K562 (cell line): ENCODE measurements around the gene GIT2. TPM values are rescaled to one million over a fixed set of nuclear protein-coding genes. Genes with fewer than 3 reads are reported as not detected.

ENCODE experiments used
- ATAC-seq: fragments of 200-7000 bp; cut with Tn5 transposase; 3 replicates; pipeline ENCODE4 v1.9.1; 2020; ENCODE audit warnings: moderate library complexity
- BruUV-seq: library from RNA; stranded (reverse); fragments of 400-500 nt; replicated peaks from 2 replicates; lab custom pipeline; 2021; lab: Mats Ljungman, UMichigan
- CTCF ChIA-PET: fragments of 300-600 bp; formaldehyde crosslinking; extraction: SDS; loops from one replicate; lab custom pipeline; 2021; ENCODE audit warnings: low intra/inter-chr PET ratio; lab: Yijun Ruan, JAX
- POLR2A ChIA-PET: fragments of 300-600, 350-650 bp; sonication (Branson Sonifier 250); formaldehyde crosslinking; extraction: SDS; loops from one replicate; lab custom pipeline; 2021; ENCODE audit warnings: antibody characterized with exemption, inconsistent platforms; lab: Yijun Ruan, JAX
- DNase-seq, 4 experiments: peaks; one replicate each; pipeline versions ENCODE4 v3.0.0 to v3.0.0-alpha.2; 2011 to 2018; ENCODE audit warnings: low spot score in 3 of 4, mixed read lengths in 3 of 4; ENCODE audit errors: extremely low read depth in 1 of 4
- FAIRE-seq: peaks from 2 replicates; lab custom pipeline; 2011; peaks lifted over from hg19 to GRCh38; lab: Jason Lieb, UNC
- H2AFZ ChIP-seq: 2 replicates; pipeline ENCODE4 v1.6.0; 2011; ENCODE audit warnings: low read depth, low read length, control low read depth, inconsistent platforms
- H3K27ac ChIP-seq: fragments of 200-600 bp; 3 replicates; pipeline ENCODE4 v1.8.0; 2011; ENCODE audit warnings: low read depth, mild to moderate bottlenecking, control low read depth, inconsistent platforms, low read length, moderate library complexity, mixed read lengths; ENCODE audit errors: extremely low read depth
- H3K27me3 ChIP-seq, 2 experiments: fragments of 300-600 bp in 1 of 2; 2 replicates in 1 of 2; 3 replicates in 1 of 2; pipeline versions ENCODE4 v1.6.0 to v1.8.0; 2011; ENCODE audit warnings: inconsistent platforms in 2 of 2, low read length in 2 of 2, mild to moderate bottlenecking in 1 of 2, mixed read lengths in 1 of 2, moderate library complexity in 1 of 2; ENCODE audit not compliant: control insufficient read depth in 2 of 2, insufficient read depth in 2 of 2
- H3K36me3 ChIP-seq: fragments of 300-600 bp; 3 replicates; pipeline ENCODE4 v1.8.0; 2011; ENCODE audit warnings: mild to moderate bottlenecking, low read length, inconsistent platforms; ENCODE audit not compliant: control insufficient read depth, insufficient read depth
- H3K4me1 ChIP-seq, 2 experiments: fragments of 200-600 bp in 1 of 2; replicated peaks in 1 of 2; 2 replicates in 1 of 2; 3 replicates in 1 of 2; pipeline versions ENCODE4 v1.5.1 to v1.8.0; 2011; ENCODE audit warnings: inconsistent platforms in 2 of 2, low read length in 2 of 2, mild to moderate bottlenecking in 1 of 2, mixed read lengths in 1 of 2, moderate library complexity in 1 of 2; ENCODE audit not compliant: control insufficient read depth in 2 of 2, insufficient read depth in 2 of 2
- H3K4me2 ChIP-seq: 2 replicates; pipeline ENCODE4 v1.6.1; 2011; ENCODE audit warnings: low read length, control low read depth, inconsistent platforms, mixed read lengths; ENCODE audit not compliant: insufficient read depth
- H3K4me3 ChIP-seq: fragments of 200-600 bp; sonication (generic), shearing (Covaris generic); 2 replicates; pipeline ENCODE4 v1.5.1; 2016; ENCODE audit warnings: control low read depth, inconsistent platforms
- H3K79me2 ChIP-seq: fragments of 200-600 bp; 3 replicates; pipeline ENCODE4 v1.8.0; 2011; ENCODE audit warnings: low read length, inconsistent platforms; ENCODE audit not compliant: control insufficient read depth, insufficient read depth
- H3K9ac ChIP-seq, 2 experiments: 2 replicates each; pipeline versions ENCODE4 v1.6.0 to v1.6.1; 2011; ENCODE audit warnings: low read depth in 2 of 2, low read length in 2 of 2, control low read depth in 1 of 2, inconsistent platforms in 1 of 2, mild to moderate bottlenecking in 1 of 2, mixed read lengths in 1 of 2; ENCODE audit not compliant: insufficient read depth in 1 of 2
- H3K9me1 ChIP-seq: one replicate; pipeline ENCODE4 v1.6.0; 2011; ENCODE audit warnings: inconsistent platforms, mild to moderate bottlenecking, low read length, moderate library complexity; ENCODE audit not compliant: control insufficient read depth, insufficient read depth
- H3K9me3 ChIP-seq: replicated peaks from 2 replicates; pipeline ENCODE4 v1.5.1; 2011; ENCODE audit warnings: low read depth, low read length, inconsistent platforms; ENCODE audit not compliant: control insufficient read depth, insufficient read depth
- H4K20me1 ChIP-seq: replicated peaks from 2 replicates; pipeline ENCODE4 v1.6.1; 2011; ENCODE audit warnings: low read length, inconsistent platforms, mixed read lengths; ENCODE audit not compliant: control insufficient read depth, insufficient read depth
- ETV5 ChIP-seq: sonication (generic); formaldehyde crosslinking; IDR thresholded peaks from 2 replicates; pipeline ENCODE4 v1.4.0; 2020; ENCODE audit warnings: low read depth, mild to moderate bottlenecking, missing genetic modification reagents
- FOXJ2 ChIP-seq: fragments of 200-800 bp; sonication (Bioruptor generic); IDR thresholded peaks from 2 replicates; pipeline ENCODE4 v1.6.1; 2016; ENCODE audit warnings: missing genetic modification characterization, missing compliant biosample characterization
- LARP7 ChIP-seq: fragments of 450-650 bp; IDR thresholded peaks from 2 replicates; pipeline ENCODE4 v1.6.1; 2016
- SAFB2 ChIP-seq: fragments of 200-400 bp; formaldehyde crosslinking; IDR thresholded peaks from 2 replicates; pipeline ENCODE4 v1.6.1; 2018; ENCODE audit warnings: borderline replicate concordance, low read length, low read depth, moderate library complexity; ENCODE audit not compliant: severe bottlenecking
- SMAD3 ChIP-seq: fragments of 450-650 bp; formaldehyde crosslinking; conservative IDR thresholded peaks from 2 replicates; pipeline ENCODE4 v1.4.0; 2020; ENCODE audit warnings: mild to moderate bottlenecking
- SPI1 ChIP-seq: IDR thresholded peaks from 2 replicates; pipeline ENCODE4 v1.6.1; 2011; ENCODE audit warnings: low read depth, low read length, control low read depth, borderline replicate concordance
- TBL1XR1 ChIP-seq, 2 experiments: IDR thresholded peaks; 2 replicates each; pipeline ENCODE4 v1.6.1; 2012; ENCODE audit warnings: improper control_type of control experiment in 2 of 2, low read length in 2 of 2, mild to moderate bottlenecking in 1 of 2
- TCFL5 ChIP-seq: fragments of 250-450 bp; sonication (Bioruptor Pico); conservative IDR thresholded peaks from 2 replicates; pipeline ENCODE4 v1.6.1; 2021; ENCODE audit warnings: mild to moderate bottlenecking, moderate library complexity, matching md5 sums
- ZNF76 ChIP-seq: fragments of 250-450 bp; sonication (Bioruptor Pico); IDR thresholded peaks from 2 replicates; pipeline ENCODE4 v1.4.0; 2020; ENCODE audit warnings: mild to moderate bottlenecking, moderate library complexity, borderline replicate concordance
- WGBS: fragments of 100-300 bp; shearing (Covaris generic); methylation state at CpG from one replicate; pipeline ENCODE4 v1.1.6; 2016; ENCODE audit warnings: low coverage, mixed read lengths; ENCODE audit not compliant: insufficient coverage; ENCODE audit errors: missing lambda C conversion rate; 5-methylcytosine and 5-hydroxymethylcytosine counted together
- in situ Hi-C: fragments of 300-500 bp; cut with MboI; formaldehyde crosslinking; loops from 4 replicates; pipeline ENCODE4 v1.15.0; 2018; ENCODE audit warnings: inconsistent platforms, mixed read lengths
- intact Hi-C: fragments of 100-400 bp; cut with micrococcal nuclease; formaldehyde crosslinking; loops from 2 replicates; pipeline ENCODE4 v1.14.2; 2022
- polyA plus RNA-seq, 8 experiments: library from polyadenylated mRNA; depleted of rRNA in 4 of 8; stranded (reverse) in 5 of 8; unstranded in 3 of 8; fragments of >200 nt; fragmentation: Nextera tagmentation in 2 of 8; fragmentation: Illumina TruSeq in 1 of 8; extraction: Ambion mirVana in 2 of 8; extraction: Trizol in 1 of 8; gene quantifications; 2 replicates each; pipeline versions ENCODE4 v1.2.1 to v1.2.3, GENCODE V29; 2011 to 2014; ENCODE audit warnings: inconsistent platforms in 1 of 8, missing spikeins in 1 of 8
- total RNA-seq, 7 experiments: library from RNA; depleted of rRNA in 6 of 7; stranded (reverse); fragments of >200 nt in 6 of 7; fragmentation: Illumina TruSeq in 2 of 7; extraction: Trizol in 2 of 7; gene quantifications; 2 replicates each; pipeline versions ENCODE4 v1.2.1 to v1.2.3, GENCODE V29; 2011 to 2021; ENCODE audit warnings: low replicate concordance in 1 of 7
- TF ChIP-seq, protein P1 (sequence below): sonication (generic); formaldehyde crosslinking; IDR thresholded peaks from 2 replicates; pipeline ENCODE4 v1.8.0; 2022; ENCODE audit warnings: mild to moderate bottlenecking, missing genetic modification reagents
- TF ChIP-seq, protein P2 (sequence below), 2 experiments: fragments of 450-650 bp in 1 of 2; sonication (generic) in 1 of 2; formaldehyde crosslinking in 1 of 2; IDR thresholded peaks in 1 of 2; conservative IDR thresholded peaks in 1 of 2; 2 replicates each; pipeline versions ENCODE4 v1.6.1 to v1.8.1; 2016 to 2023; ENCODE audit warnings: mild to moderate bottlenecking in 2 of 2, moderate library complexity in 2 of 2, inconsistent platforms in 1 of 2, missing genetic modification reagents in 1 of 2
- TF ChIP-seq, protein P3 (sequence below): fragments of 450-650 bp; formaldehyde crosslinking; IDR thresholded peaks from 2 replicates; pipeline ENCODE4 v1.4.0; 2022; ENCODE audit warnings: missing genetic modification characterization
- TF ChIP-seq, protein P4 (sequence below): sonication (generic); formaldehyde crosslinking; IDR thresholded peaks from 2 replicates; pipeline ENCODE4 v1.8.0; 2022; ENCODE audit warnings: missing genetic modification reagents, mild to moderate bottlenecking, borderline replicate concordance
- TF ChIP-seq, protein P5 (sequence below), 2 experiments: fragments of 450-650 bp in 1 of 2; sonication (generic) in 1 of 2; formaldehyde crosslinking; conservative IDR thresholded peaks; 2 replicates each; pipeline versions ENCODE4 v1.4.0 to v1.8.1; 2020 to 2022; ENCODE audit warnings: mild to moderate bottlenecking in 1 of 2, missing genetic modification reagents in 1 of 2

Gene GIT2
- total and polyA plus RNA-seq, 9 of the 15 experiments (the other 6 are each of a cell fraction or from before 2014, with no cell fraction given): 4.0 to 30.4 (median 23.5) TPM

DNA sequence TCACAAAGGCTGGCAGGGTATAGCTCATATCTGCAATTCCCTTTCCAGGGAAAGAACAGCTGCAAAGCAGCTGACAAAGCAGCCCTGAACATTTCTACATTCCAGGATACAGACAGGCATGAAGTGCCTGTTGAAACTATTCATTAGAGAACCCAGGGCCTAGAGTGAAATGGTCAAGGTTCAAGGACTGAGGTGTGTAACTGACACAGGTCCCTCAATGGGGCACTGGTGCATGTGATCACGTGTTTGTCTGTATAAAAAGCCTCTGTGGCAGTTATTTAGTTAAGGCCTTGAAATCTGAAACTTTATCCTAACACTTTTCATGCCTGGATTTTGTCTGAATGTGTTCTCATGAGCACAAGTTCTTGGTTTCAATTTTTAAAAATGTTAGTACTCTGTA is 47.1 kb downstream of the GIT2 start:
- Histone ChIP-seq H3K27me3 (no peaks in the 10 kb centered on the region), H3K36me3 (peaks cover 78% of the 10 kb centered on the region), H3K27ac (no peak overlapping the region), H3K9me1 (no peaks in the 10 kb centered on the region), H4K20me1 (no peaks in the 10 kb centered on the region), H2AFZ (no peak overlapping the region), H3K4me3 (no peak overlapping the region), H3K79me2 (no peaks in the 10 kb centered on the region), H3K4me1 (no peaks in the 10 kb centered on the region; a peak in 1 of 5 replicates), H3K9me3 (no peaks in the 10 kb centered on the region), H3K4me2 (no peak overlapping the region), H3K9ac (no peak overlapping the region)
- ChIA-PET CTCF (no interaction called here), POLR2A (interaction anchor here (0.6 kb wide), 1 partner anchor 49 kb away, joined by 3 read pairs; no protein-coding TSS in a partner anchor)
- FAIRE-seq (no peak), DNase-seq (no peak), ATAC-seq (no peak)
- in situ Hi-C loops (no loop called here), intact Hi-C loops (no loop called here)
- WGBS: 64% methylated on average over 1 of the region's 1 CpG
- no TSS peak for BruUV-seq
- TF ChIP-seq SAFB2: no peak
- TF ChIP-seq, protein P1, sequence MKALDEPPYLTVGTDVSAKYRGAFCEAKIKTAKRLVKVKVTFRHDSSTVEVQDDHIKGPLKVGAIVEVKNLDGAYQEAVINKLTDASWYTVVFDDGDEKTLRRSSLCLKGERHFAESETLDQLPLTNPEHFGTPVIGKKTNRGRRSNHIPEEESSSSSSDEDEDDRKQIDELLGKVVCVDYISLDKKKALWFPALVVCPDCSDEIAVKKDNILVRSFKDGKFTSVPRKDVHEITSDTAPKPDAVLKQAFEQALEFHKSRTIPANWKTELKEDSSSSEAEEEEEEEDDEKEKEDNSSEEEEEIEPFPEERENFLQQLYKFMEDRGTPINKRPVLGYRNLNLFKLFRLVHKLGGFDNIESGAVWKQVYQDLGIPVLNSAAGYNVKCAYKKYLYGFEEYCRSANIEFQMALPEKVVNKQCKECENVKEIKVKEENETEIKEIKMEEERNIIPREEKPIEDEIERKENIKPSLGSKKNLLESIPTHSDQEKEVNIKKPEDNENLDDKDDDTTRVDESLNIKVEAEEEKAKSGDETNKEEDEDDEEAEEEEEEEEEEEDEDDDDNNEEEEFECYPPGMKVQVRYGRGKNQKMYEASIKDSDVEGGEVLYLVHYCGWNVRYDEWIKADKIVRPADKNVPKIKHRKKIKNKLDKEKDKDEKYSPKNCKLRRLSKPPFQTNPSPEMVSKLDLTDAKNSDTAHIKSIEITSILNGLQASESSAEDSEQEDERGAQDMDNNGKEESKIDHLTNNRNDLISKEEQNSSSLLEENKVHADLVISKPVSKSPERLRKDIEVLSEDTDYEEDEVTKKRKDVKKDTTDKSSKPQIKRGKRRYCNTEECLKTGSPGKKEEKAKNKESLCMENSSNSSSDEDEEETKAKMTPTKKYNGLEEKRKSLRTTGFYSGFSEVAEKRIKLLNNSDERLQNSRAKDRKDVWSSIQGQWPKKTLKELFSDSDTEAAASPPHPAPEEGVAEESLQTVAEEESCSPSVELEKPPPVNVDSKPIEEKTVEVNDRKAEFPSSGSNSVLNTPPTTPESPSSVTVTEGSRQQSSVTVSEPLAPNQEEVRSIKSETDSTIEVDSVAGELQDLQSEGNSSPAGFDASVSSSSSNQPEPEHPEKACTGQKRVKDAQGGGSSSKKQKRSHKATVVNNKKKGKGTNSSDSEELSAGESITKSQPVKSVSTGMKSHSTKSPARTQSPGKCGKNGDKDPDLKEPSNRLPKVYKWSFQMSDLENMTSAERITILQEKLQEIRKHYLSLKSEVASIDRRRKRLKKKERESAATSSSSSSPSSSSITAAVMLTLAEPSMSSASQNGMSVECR (CRISPR knock-in tag): no peak
- TF ChIP-seq, protein P2, sequence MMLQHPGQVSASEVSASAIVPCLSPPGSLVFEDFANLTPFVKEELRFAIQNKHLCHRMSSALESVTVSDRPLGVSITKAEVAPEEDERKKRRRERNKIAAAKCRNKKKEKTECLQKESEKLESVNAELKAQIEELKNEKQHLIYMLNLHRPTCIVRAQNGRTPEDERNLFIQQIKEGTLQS (IDR thresholded peaks at IDR 0.05): no peak
- TF ChIP-seq, protein P2 (CRISPR knock-in tag; conservative IDR thresholded peaks at IDR 0.05): no peak
- TF ChIP-seq, protein P3, sequence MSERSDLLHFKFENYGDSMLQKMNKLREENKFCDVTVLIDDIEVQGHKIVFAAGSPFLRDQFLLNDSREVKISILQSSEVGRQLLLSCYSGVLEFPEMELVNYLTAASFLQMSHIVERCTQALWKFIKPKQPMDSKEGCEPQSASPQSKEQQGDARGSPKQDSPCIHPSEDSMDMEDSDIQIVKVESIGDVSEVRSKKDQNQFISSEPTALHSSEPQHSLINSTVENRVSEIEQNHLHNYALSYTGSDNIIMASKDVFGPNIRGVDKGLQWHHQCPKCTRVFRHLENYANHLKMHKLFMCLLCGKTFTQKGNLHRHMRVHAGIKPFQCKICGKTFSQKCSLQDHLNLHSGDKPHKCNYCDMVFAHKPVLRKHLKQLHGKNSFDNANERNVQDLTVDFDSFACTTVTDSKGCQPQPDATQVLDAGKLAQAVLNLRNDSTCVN: no peak
- no peak for TF ChIP-seq TBL1XR1 (IDR thresholded peaks at IDR 0.05; ENCODE audit: low read length in 2 of 2)
- TF ChIP-seq ZNF76 (CRISPR knock-in tag): no peak
- TF ChIP-seq, protein P4, sequence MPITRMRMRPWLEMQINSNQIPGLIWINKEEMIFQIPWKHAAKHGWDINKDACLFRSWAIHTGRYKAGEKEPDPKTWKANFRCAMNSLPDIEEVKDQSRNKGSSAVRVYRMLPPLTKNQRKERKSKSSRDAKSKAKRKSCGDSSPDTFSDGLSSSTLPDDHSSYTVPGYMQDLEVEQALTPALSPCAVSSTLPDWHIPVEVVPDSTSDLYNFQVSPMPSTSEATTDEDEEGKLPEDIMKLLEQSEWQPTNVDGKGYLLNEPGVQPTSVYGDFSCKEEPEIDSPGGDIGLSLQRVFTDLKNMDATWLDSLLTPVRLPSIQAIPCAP (CRISPR knock-in tag): no peak
- TF ChIP-seq TCFL5 (CRISPR knock-in tag): no peak
- TF ChIP-seq FOXJ2 (tag): no peak
- no peak for TF ChIP-seq ETV5 (CRISPR knock-in tag)
- no peak for TF ChIP-seq SMAD3 (CRISPR knock-in tag)
- no peak for TF ChIP-seq SPI1
- TF ChIP-seq, protein P5, sequence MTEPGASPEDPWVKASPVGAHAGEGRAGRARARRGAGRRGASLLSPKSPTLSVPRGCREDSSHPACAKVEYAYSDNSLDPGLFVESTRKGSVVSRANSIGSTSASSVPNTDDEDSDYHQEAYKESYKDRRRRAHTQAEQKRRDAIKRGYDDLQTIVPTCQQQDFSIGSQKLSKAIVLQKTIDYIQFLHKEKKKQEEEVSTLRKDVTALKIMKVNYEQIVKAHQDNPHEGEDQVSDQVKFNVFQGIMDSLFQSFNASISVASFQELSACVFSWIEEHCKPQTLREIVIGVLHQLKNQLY (CRISPR knock-in tag; conservative IDR thresholded peaks at IDR 0.05): no peak
- TF ChIP-seq LARP7: no peak
